HG03196 (cell line): ENCODE data around the gene BCKDHB.

Experiments
- ATAC-seq: cut with Tn5 transposase; IDR thresholded peaks from one replicate; pipeline ENCODE4 v1.9.1; 2021; ENCODE audit not compliant: unreplicated experiment

BCKDHB gene

DNA sequence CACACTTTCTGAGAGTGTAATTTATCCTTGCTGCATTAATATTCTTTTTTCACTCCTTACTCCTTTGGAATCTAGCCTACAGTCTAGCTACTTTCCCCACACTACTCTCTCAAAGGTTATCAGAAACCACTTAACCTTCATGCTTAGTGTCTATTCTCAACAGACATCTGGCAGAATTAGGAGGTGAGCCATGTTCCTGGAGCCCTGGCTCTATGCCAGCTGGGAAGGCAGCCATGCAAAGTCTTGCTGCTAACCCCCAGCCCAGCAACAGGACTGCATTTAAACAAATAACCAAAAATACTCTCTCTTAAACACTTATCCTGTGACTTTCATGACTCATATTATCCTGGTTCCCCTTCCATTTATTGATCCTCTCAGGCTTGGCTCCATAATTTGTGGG is 260.2 kb downstream of the BCKDHB start:
- no peak for ATAC-seq

DNA sequence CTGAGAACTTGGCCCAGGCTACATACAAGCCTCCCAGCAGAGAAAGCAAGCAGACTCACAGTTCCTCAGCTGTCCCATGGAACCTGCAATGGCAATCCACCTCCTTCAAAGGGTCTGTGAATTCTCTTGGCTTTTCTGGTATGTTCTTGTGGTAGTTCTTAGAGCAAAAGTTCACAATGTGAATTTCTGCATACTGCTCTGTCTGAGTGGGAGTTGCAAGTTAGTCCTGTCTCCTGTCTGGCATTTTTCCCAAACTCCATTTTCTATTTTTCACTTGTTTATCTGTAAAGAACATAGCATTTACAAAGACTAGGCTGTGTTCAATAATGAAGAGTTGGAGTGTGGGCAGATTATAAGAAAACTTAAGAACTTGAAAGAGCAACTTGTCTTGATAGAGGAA is 269.9 kb downstream of the BCKDHB start:
- ATAC-seq, result no peak

DNA sequence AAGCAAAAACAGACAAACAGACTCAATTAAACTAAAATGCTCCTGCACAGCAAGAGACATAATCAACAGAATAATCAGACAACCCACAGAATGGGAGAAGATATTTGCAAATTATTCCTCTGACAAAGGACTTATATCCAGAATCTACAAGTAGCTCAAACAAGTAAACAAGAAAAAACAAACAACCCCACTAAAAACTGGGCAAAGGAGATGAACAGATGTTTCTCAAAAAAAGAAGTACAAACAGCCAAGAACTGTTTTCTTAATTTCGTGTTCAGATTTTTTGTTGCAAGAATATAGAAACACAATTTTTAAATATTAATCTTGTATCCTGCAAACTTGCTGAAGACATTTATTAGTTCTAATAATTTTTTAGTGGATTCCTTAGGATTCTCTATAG is 274.1 kb downstream of the BCKDHB start:
- ATAC-seq, result no peak

- no peak for ATAC-seq
Observed at GRCh38 chr6:80382811-80383210, 276.3 kb downstream of the BCKDHB start.

DNA sequence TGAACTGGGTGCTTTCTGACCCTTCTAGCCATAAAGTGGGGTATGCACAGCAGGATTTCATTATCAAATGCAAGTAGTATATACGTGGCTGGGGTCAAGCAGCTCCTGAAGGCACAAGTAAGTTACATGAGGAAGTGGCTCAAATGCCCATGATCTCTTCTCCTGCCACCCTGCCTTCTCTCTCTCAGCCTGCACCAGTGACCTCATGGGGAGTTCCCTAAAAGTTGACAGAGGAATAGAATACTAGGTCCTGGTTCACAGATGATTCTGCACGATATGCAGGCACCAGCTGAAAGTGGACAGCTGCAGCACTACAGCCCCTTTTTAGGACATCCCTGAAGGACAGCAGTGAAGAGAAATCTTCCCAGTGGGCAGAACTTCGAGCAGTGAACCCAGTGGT is 282.0 kb downstream of the BCKDHB start:
- ATAC-seq, result no peak
